Ishikawa (cell line): ENCODE results near the gene TAF3.

Experiments
- CEBPB ChIP-seq: IDR thresholded peaks from 2 replicates; pipeline ENCODE4 v1.6.1; 2012
- CREB1 ChIP-seq: IDR thresholded peaks from 2 replicates; pipeline ENCODE4 v1.6.1; 2012; ENCODE audit warnings: low read depth
- EGR1 ChIP-seq: IDR thresholded peaks from 2 replicates; pipeline ENCODE4 v1.6.1; 2012
- EP300 ChIP-seq: IDR thresholded peaks from 2 replicates; pipeline ENCODE4 v1.6.1; 2012; ENCODE audit warnings: borderline replicate concordance
- FOXM1 ChIP-seq: IDR thresholded peaks from 2 replicates; pipeline ENCODE4 v1.6.1; 2012; ENCODE audit warnings: low read depth, borderline replicate concordance
- MAX ChIP-seq: IDR thresholded peaks from 2 replicates; pipeline ENCODE4 v1.6.1; 2012
- NFIC ChIP-seq: IDR thresholded peaks from 2 replicates; pipeline ENCODE4 v1.6.1; 2012
- RAD21 ChIP-seq: IDR thresholded peaks from 2 replicates; pipeline ENCODE4 v1.6.1; 2012; ENCODE audit warnings: low read depth
- TAF1 ChIP-seq: IDR thresholded peaks from 2 replicates; pipeline ENCODE4 v1.6.1; 2012; ENCODE audit warnings: low read depth, mild to moderate bottlenecking
- TCF12 ChIP-seq: IDR thresholded peaks from 2 replicates; pipeline ENCODE4 v1.6.1; 2012; ENCODE audit warnings: low read depth
- TEAD4 ChIP-seq: IDR thresholded peaks from 2 replicates; pipeline ENCODE4 v1.6.1; 2012
- USF1 ChIP-seq: IDR thresholded peaks from 2 replicates; pipeline ENCODE4 v1.6.1; 2012
- YY1 ChIP-seq: IDR thresholded peaks from 2 replicates; pipeline ENCODE4 v1.6.1; 2012; ENCODE audit warnings: low read depth
- TF ChIP-seq, protein P1 (sequence below): IDR thresholded peaks from 2 replicates; pipeline ENCODE4 v1.6.1; 2012; ENCODE audit warnings: low read depth, mild to moderate bottlenecking

DNA sequence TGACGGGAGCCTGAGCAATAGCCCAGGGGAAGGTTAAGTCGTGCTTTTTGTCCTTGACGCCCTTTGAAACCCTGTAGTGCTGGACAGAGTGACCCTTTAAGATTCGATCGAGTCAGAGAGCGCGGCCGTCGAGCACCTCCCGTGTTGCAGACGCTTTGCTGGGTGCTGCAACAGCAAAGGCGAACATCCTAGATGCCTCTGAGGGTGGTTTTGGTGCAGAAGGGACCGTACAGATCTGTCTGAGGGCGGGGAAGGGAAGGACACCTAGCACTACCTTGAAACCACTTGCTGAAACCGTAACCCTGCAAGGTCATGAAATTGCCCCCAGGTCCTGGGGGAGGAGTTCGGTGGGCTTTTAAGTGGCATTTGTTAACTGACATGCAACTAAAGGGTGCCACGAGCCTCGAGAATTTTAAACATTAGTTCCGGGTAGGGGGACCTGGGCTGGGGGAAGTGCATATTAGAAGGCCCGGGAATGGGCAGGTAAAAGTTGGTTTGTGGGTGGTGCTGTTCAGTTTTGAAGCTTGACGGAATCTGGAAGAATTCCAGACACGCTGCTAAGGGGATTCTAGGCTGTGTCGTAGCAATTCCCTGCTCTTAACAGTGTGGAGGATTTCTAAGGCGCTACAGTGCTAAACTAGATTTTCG lies 29.5 kb upstream of the TAF3 start:
- TF ChIP-seq TAF1 (no peak), TEAD4 (no peak), YY1 (no peak), CEBPB (no peak), CREB1 (no peak), EP300 (no peak), USF1 (no peak), TCF12 (no peak), MAX (no peak), EGR1 (no peak), NFIC (no peak; the same call in 1 of the 2 replicates), FOXM1 (no peak), RAD21 (no peak)
- TF ChIP-seq, protein P1, sequence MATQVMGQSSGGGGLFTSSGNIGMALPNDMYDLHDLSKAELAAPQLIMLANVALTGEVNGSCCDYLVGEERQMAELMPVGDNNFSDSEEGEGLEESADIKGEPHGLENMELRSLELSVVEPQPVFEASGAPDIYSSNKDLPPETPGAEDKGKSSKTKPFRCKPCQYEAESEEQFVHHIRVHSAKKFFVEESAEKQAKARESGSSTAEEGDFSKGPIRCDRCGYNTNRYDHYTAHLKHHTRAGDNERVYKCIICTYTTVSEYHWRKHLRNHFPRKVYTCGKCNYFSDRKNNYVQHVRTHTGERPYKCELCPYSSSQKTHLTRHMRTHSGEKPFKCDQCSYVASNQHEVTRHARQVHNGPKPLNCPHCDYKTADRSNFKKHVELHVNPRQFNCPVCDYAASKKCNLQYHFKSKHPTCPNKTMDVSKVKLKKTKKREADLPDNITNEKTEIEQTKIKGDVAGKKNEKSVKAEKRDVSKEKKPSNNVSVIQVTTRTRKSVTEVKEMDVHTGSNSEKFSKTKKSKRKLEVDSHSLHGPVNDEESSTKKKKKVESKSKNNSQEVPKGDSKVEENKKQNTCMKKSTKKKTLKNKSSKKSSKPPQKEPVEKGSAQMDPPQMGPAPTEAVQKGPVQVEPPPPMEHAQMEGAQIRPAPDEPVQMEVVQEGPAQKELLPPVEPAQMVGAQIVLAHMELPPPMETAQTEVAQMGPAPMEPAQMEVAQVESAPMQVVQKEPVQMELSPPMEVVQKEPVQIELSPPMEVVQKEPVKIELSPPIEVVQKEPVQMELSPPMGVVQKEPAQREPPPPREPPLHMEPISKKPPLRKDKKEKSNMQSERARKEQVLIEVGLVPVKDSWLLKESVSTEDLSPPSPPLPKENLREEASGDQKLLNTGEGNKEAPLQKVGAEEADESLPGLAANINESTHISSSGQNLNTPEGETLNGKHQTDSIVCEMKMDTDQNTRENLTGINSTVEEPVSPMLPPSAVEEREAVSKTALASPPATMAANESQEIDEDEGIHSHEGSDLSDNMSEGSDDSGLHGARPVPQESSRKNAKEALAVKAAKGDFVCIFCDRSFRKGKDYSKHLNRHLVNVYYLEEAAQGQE, result no peak
